Mesenchymal stem cell (in vitro differentiated cells and primary cell): ENCODE data around the gene C19orf85.

Experiments
- DNase-seq: peaks from one replicate; pipeline ENCODE4 v3.0.0-alpha.2; 2013
- H2AFZ ChIP-seq: one replicate; pipeline ENCODE4 v1.6.1; 2013; ENCODE audit warnings: low read depth, mild to moderate bottlenecking, control low read depth, inconsistent platforms, low read length, moderate library complexity
- H2AK5ac ChIP-seq: 2 replicates; pipeline ENCODE4 v1.6.1; 2013; ENCODE audit warnings: low read length, moderate library complexity, mild to moderate bottlenecking, inconsistent platforms; ENCODE audit not compliant: severe bottlenecking
- H2BK120ac ChIP-seq: one replicate; pipeline ENCODE4 v1.6.1; 2013; ENCODE audit warnings: low read depth, mild to moderate bottlenecking, inconsistent platforms, low read length, moderate library complexity
- H2BK12ac ChIP-seq, 2 experiments: one replicate each; pipeline ENCODE4 v1.6.1; 2013; ENCODE audit warnings: inconsistent platforms in 2 of 2, low read length in 2 of 2, mild to moderate bottlenecking in 2 of 2, moderate library complexity in 2 of 2, control low read depth in 1 of 2
- H2BK15ac ChIP-seq: one replicate; pipeline ENCODE4 v1.6.1; 2013; ENCODE audit warnings: mild to moderate bottlenecking, low read depth, inconsistent platforms; ENCODE audit not compliant: poor library complexity, severe bottlenecking
- H2BK5ac ChIP-seq: 2 replicates; pipeline ENCODE4 v1.6.1; 2013; ENCODE audit warnings: low read depth, mild to moderate bottlenecking, low read length, control low read depth, inconsistent platforms; ENCODE audit not compliant: poor library complexity, severe bottlenecking
- H3K14ac ChIP-seq, 2 experiments: one replicate each; pipeline ENCODE4 v1.6.1; 2013; ENCODE audit warnings: inconsistent platforms in 2 of 2, low read length in 2 of 2, control low read depth in 1 of 2, mild to moderate bottlenecking in 1 of 2, moderate library complexity in 1 of 2
- H3K18ac ChIP-seq, 2 experiments: one replicate each; pipeline ENCODE4 v1.6.1; 2013; ENCODE audit warnings: inconsistent platforms in 2 of 2, low read length in 2 of 2, control low read depth in 1 of 2, low read depth in 1 of 2, mild to moderate bottlenecking in 1 of 2
- H3K23ac ChIP-seq, 2 experiments: one replicate each; pipeline ENCODE4 v1.6.1; 2013; ENCODE audit warnings: inconsistent platforms in 2 of 2, low read length in 2 of 2, mild to moderate bottlenecking in 2 of 2, moderate library complexity in 2 of 2, control low read depth in 1 of 2
- H3K27ac ChIP-seq: 2 replicates; pipeline ENCODE4 v1.5.1; 2013; ENCODE audit warnings: mild to moderate bottlenecking, moderate library complexity, low read length, control low read depth, inconsistent platforms; ENCODE audit not compliant: poor library complexity, severe bottlenecking
- H3K27me3 ChIP-seq, 2 experiments: 2 replicates each; pipeline versions ENCODE4 v1.6.1 to v1.7.0; 2013; ENCODE audit warnings: low read length in 2 of 2, mild to moderate bottlenecking in 2 of 2, moderate library complexity in 2 of 2, control low read depth in 1 of 2, inconsistent platforms in 1 of 2; ENCODE audit not compliant: control insufficient read depth in 1 of 2, insufficient read depth in 1 of 2
- H3K36me3 ChIP-seq, 2 experiments: 2 replicates each; pipeline versions ENCODE4 v1.6.1 to v1.7.0; 2013; ENCODE audit warnings: low read length in 2 of 2, control low read depth in 1 of 2, inconsistent platforms in 1 of 2, low read depth in 1 of 2, mild to moderate bottlenecking in 1 of 2; ENCODE audit not compliant: insufficient read depth in 2 of 2, control insufficient read depth in 1 of 2
- H3K4ac ChIP-seq, 2 experiments: one replicate each; pipeline ENCODE4 v1.6.1; 2013; ENCODE audit warnings: inconsistent platforms in 2 of 2, low read length in 2 of 2, mild to moderate bottlenecking in 2 of 2, moderate library complexity in 2 of 2, control low read depth in 1 of 2, low read depth in 1 of 2
- H3K4me1 ChIP-seq: 2 replicates; pipeline ENCODE4 v1.6.1; 2013; ENCODE audit warnings: low read depth, low read length, control low read depth; ENCODE audit not compliant: control insufficient read depth, insufficient read depth
- H3K4me2 ChIP-seq: 2 replicates; pipeline ENCODE4 v1.6.1; 2013; ENCODE audit warnings: low read length, mild to moderate bottlenecking, inconsistent platforms; ENCODE audit not compliant: poor library complexity, severe bottlenecking
- H3K4me3 ChIP-seq, 2 experiments: 2 replicates each; pipeline versions ENCODE4 v1.5.1 to v1.7.0; 2013; ENCODE audit warnings: low read length in 2 of 2, mild to moderate bottlenecking in 2 of 2, control low read depth in 1 of 2, low read depth in 1 of 2; ENCODE audit not compliant: insufficient read depth in 1 of 2
- H3K79me1 ChIP-seq: replicated peaks from 2 replicates; pipeline ENCODE4 v1.6.1; 2013; ENCODE audit warnings: mild to moderate bottlenecking, control low read depth, low read length, inconsistent platforms; ENCODE audit not compliant: poor library complexity, severe bottlenecking
- H3K9ac ChIP-seq: 2 replicates; pipeline ENCODE4 v1.7.0; 2013; ENCODE audit warnings: mild to moderate bottlenecking, low read length, moderate library complexity
- H3K9me3 ChIP-seq: 2 replicates; pipeline ENCODE4 v1.7.0; 2013; ENCODE audit warnings: mild to moderate bottlenecking, low read length; ENCODE audit not compliant: control insufficient read depth
- H4K8ac ChIP-seq: one replicate; pipeline ENCODE4 v1.6.1; 2013; ENCODE audit warnings: inconsistent platforms, mild to moderate bottlenecking, low read length, moderate library complexity
- H4K91ac ChIP-seq: one replicate; pipeline ENCODE4 v1.6.1; 2013; ENCODE audit warnings: mild to moderate bottlenecking, low read length, inconsistent platforms
- WGBS: methylation state at CpG from one replicate; pipeline ENCODE4 v1.1.7; 2013; ENCODE audit warnings: mixed read lengths; 5-methylcytosine and 5-hydroxymethylcytosine counted together

The C19orf85 gene

GRCh38 chr19:55503502-55504251 lies 39.1 kb upstream of the C19orf85 start:
- H2AK5ac ChIP-seq: no peak overlapping the region
- peak overlapping the region; percentile 46 for H3K27ac ChIP-seq
- H3K23ac ChIP-seq: no peak overlapping the region
- peak overlapping the region; percentile 69 for H3K9ac ChIP-seq
- H3K9me3 ChIP-seq: no peaks in the 10 kb centered on the region
- H2AFZ ChIP-seq: no peak overlapping the region
- peak overlapping the region; percentile 83 for H3K4me2 ChIP-seq
- peak overlapping the region; percentile 75 for H4K8ac ChIP-seq
- H3K4me1 ChIP-seq: peaks cover 4% of the 10 kb centered on the region
- no peak overlapping the region for H2BK5ac ChIP-seq
- no peak overlapping the region for H3K18ac ChIP-seq
- no peak overlapping the region for H4K91ac ChIP-seq
- WGBS: 27% methylated on average over 64 of the region's 64 CpGs
- H2BK15ac ChIP-seq: peak overlapping the region; percentile 33
- H3K4ac ChIP-seq: no peak overlapping the region
- peak; percentile 92 for DNase-seq
- peaks cover 30 to 63% of the 10 kb centered on the region in 2 experiments for H3K36me3 ChIP-seq
- H3K14ac ChIP-seq: no peak overlapping the region
- peak overlapping the region; percentile 53 to 75 for H3K4me3 ChIP-seq
- no peak overlapping the region for H2BK120ac ChIP-seq
- H2BK12ac ChIP-seq: no peak overlapping the region
- no peaks in the 10 kb centered on the region for H3K27me3 ChIP-seq
- no peaks in the 10 kb centered on the region for H3K79me1 ChIP-seq

- H2BK15ac ChIP-seq: peak overlapping the region; percentile 33
- H4K91ac ChIP-seq: no peak overlapping the region
- H3K27me3 ChIP-seq: no peaks in the 10 kb centered on the region
- H3K27ac ChIP-seq: no peak overlapping the region
- no peaks in the 10 kb centered on the region for H3K9me3 ChIP-seq
- no peak overlapping the region for H2BK120ac ChIP-seq
- H3K18ac ChIP-seq: no peak overlapping the region
- no peak overlapping the region for H3K4me3 ChIP-seq
- no peak overlapping the region for H2BK5ac ChIP-seq
- no peaks in the 10 kb centered on the region for H3K79me1 ChIP-seq
- no peak overlapping the region for H3K23ac ChIP-seq
- H3K4ac ChIP-seq: no peak overlapping the region
- H2AK5ac ChIP-seq: no peak overlapping the region
- H3K14ac ChIP-seq: no peak overlapping the region
- no peak for DNase-seq
- no peak overlapping the region for H3K4me2 ChIP-seq
- peaks cover 4% of the 10 kb centered on the region for H3K4me1 ChIP-seq
- 87% methylated on average over 17 of the region's 17 CpGs for WGBS
- H3K36me3 ChIP-seq: peaks cover 30 to 65% of the 10 kb centered on the region in 2 experiments
- H2BK12ac ChIP-seq: no peak overlapping the region
- H2AFZ ChIP-seq: no peak overlapping the region
- H3K9ac ChIP-seq: no peak overlapping the region
- no peak overlapping the region for H4K8ac ChIP-seq
These were observed 38.6 kb upstream of the C19orf85 start for GRCh38 chr19:55503157-55503501.

GRCh38 chr19:55502197-55502952 lies 37.8 kb upstream of the C19orf85 start:
- H3K27me3 ChIP-seq: no peaks in the 10 kb centered on the region
- no peak for DNase-seq
- no peaks in the 10 kb centered on the region for H3K9me3 ChIP-seq
- no peak overlapping the region for H3K18ac ChIP-seq
- no peak overlapping the region for H3K4me3 ChIP-seq
- H3K4me2 ChIP-seq: no peak overlapping the region
- H3K14ac ChIP-seq: no peak overlapping the region
- H3K9ac ChIP-seq: no peak overlapping the region
- no peak overlapping the region for H4K91ac ChIP-seq
- H3K79me1 ChIP-seq: no peaks in the 10 kb centered on the region
- no peak overlapping the region for H3K23ac ChIP-seq
- no peak overlapping the region for H2AFZ ChIP-seq
- no peak overlapping the region for H3K27ac ChIP-seq
- peaks cover 35 to 68% of the 10 kb centered on the region in 2 experiments for H3K36me3 ChIP-seq
- no peak overlapping the region for H2BK12ac ChIP-seq
- H4K8ac ChIP-seq: no peak overlapping the region
- WGBS: 93% methylated on average over 9 of the region's 9 CpGs
- H2BK5ac ChIP-seq: no peak overlapping the region
- no peak overlapping the region for H2BK15ac ChIP-seq
- H2AK5ac ChIP-seq: no peak overlapping the region
- no peak overlapping the region for H3K4ac ChIP-seq
- peaks cover 4% of the 10 kb centered on the region for H3K4me1 ChIP-seq
- H2BK120ac ChIP-seq: no peak overlapping the region

GRCh38 chr19:55500368-55500952 lies 35.9 kb upstream of the C19orf85 start:
- Histone ChIP-seq H3K18ac (no peak overlapping the region), H3K4me2 (no peak overlapping the region), H3K27ac (no peak overlapping the region), H3K27me3 (no peaks in the 10 kb centered on the region), H3K4me1 (peaks cover 4% of the 10 kb centered on the region), H2AFZ (no peak overlapping the region), H2AK5ac (no peak overlapping the region), H3K36me3 (peaks cover 44 to 79% of the 10 kb centered on the region in 2 experiments), H3K9ac (no peak overlapping the region), H3K79me1 (no peaks in the 10 kb centered on the region), H2BK5ac (no peak overlapping the region), H2BK15ac (no peak overlapping the region), H2BK12ac (no peak overlapping the region), H3K4me3 (no peak overlapping the region), H3K23ac (no peak overlapping the region), H3K9me3 (no peaks in the 10 kb centered on the region), H3K14ac (no peak overlapping the region), H3K4ac (no peak overlapping the region), H4K8ac (no peak overlapping the region), H4K91ac (no peak overlapping the region), H2BK120ac (no peak overlapping the region)
- no peak for DNase-seq
- 94% methylated on average over 25 of the region's 26 CpGs for WGBS
